Measurements from ENCODE around the gene S100A7.

Gene S100A7

DNA sequence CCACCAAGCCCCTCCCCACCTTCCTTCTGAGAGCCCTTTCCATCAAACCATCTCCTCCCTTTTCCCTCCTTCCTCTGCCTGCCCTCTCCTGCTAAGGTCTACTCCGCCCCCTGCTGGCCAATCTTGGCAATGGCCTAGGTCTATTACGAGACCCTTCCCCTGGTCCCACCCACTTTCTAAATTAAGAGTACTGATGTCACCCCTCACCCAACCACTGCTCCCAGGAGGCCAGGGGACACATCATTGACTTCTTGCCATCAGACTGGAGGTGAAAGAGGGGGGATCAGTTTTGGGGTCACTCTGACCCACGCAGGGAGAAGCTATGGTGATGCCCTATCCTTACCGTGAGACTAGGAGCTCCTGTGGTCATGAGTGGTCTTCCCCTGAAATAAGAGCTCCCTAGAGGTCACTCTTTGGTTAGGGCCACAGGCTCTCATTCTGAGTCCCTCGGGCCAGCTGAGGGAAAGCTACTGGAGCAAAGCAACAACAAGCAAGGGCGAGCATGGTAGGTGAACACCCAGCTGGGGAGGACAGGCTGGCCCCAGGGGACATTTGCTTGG, 34.6 kb upstream of the S100A7 start:
- TF ChIP-seq, protein P1, sequence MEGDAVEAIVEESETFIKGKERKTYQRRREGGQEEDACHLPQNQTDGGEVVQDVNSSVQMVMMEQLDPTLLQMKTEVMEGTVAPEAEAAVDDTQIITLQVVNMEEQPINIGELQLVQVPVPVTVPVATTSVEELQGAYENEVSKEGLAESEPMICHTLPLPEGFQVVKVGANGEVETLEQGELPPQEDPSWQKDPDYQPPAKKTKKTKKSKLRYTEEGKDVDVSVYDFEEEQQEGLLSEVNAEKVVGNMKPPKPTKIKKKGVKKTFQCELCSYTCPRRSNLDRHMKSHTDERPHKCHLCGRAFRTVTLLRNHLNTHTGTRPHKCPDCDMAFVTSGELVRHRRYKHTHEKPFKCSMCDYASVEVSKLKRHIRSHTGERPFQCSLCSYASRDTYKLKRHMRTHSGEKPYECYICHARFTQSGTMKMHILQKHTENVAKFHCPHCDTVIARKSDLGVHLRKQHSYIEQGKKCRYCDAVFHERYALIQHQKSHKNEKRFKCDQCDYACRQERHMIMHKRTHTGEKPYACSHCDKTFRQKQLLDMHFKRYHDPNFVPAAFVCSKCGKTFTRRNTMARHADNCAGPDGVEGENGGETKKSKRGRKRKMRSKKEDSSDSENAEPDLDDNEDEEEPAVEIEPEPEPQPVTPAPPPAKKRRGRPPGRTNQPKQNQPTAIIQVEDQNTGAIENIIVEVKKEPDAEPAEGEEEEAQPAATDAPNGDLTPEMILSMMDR (IDR thresholded peaks at IDR 0.05) = peak; percentile 93
- H3K4me3 ChIP-seq (ENCODE audit: low read depth in 1 of 2, low read length in 1 of 2) = no peak overlapping the region
- no peaks in the 10 kb centered on the region for H3K36me3 ChIP-seq
- no peak overlapping the region for H3K27ac ChIP-seq
- H3K4me1 ChIP-seq (ENCODE audit: control insufficient read depth in 1 of 2, insufficient read depth in 1 of 2, low read depth in 1 of 2, low read length in 1 of 2) = peaks cover 24 to 25% of the 10 kb centered on the region in 2 experiments
- peaks cover 32% of the 10 kb centered on the region for H3K27me3 ChIP-seq
- no peaks in the 10 kb centered on the region for H3K9me3 ChIP-seq

DNA sequence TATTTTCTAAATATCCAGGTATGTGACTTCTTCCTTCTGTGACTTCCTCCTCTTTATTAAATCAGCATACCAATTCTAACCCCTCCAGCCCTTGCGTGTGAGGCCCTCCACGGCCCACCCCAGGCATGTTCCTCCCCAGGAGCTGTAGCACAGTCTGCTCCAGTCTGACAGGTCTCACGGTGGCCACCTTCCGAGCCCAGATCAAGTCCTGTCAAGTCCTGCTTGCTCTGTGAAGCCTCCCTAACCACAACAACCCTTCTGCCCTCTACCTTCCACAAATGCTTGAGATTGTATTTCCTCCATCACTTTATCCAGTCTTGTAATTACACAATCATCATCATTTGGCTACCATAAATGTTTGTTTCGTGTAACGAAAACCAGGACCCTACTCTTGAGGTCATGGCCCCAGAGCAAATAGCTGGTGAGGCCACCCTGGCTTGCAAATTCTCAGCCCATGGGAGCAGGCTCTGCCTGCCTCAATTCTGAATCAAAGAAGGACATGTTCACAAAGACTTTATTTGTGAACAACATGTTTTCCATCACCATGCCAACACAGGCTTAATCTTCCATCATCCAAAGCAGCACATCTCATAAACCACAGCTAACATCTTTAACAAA, 33.0 kb upstream of the S100A7 start:
- Histone ChIP-seq H3K9me3 (no peaks in the 10 kb centered on the region), H3K27me3 (peaks cover 22% of the 10 kb centered on the region), H3K4me3 (ENCODE audit: low read depth in 1 of 2, low read length in 1 of 2) (no peak overlapping the region), H3K27ac (no peak overlapping the region), H3K4me1 (ENCODE audit: control insufficient read depth in 1 of 2, insufficient read depth in 1 of 2, low read depth in 1 of 2, low read length in 1 of 2) (peaks cover 24 to 25% of the 10 kb centered on the region in 2 experiments), H3K36me3 (no peaks in the 10 kb centered on the region)
- TF ChIP-seq, protein P1 (IDR thresholded peaks at IDR 0.05) = no peak

GRCh38 chr1:153490272-153491051, 30.0 kb upstream of the S100A7 start:
- H3K27ac ChIP-seq = no peak overlapping the region
- no peaks in the 10 kb centered on the region for H3K36me3 ChIP-seq
- H3K27me3 ChIP-seq = peaks cover 11% of the 10 kb centered on the region
- no peak overlapping the region for H3K4me3 ChIP-seq (ENCODE audit: low read depth in 1 of 2, low read length in 1 of 2)
- H3K9me3 ChIP-seq = no peaks in the 10 kb centered on the region
- TF ChIP-seq, protein P1 (IDR thresholded peaks at IDR 0.05) = no peak
- H3K4me1 ChIP-seq (ENCODE audit: control insufficient read depth in 1 of 2, insufficient read depth in 1 of 2, low read depth in 1 of 2, low read length in 1 of 2) = peaks cover 24 to 25% of the 10 kb centered on the region in 2 experiments

DNA sequence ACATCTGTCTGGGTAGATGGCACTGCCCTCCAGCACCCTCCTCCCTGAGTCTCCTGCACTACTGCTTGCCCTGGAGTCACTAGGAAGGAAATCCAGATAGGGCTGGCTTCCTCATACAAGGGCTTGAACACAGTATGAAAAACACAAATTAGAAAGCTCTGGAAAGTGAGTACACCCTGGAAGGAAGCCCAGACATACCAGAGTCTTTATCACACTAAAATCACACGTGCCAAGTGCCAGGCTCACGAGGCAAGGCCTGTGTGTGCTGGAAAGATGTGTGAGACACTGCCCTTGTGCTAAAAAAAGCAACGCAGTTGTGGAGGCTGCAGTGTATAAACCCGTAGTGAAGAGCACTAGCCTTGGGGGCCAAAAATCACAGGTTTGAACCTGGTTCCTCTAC, 28.3 kb upstream of the S100A7 start:
- Histone ChIP-seq H3K9me3 (no peaks in the 10 kb centered on the region), H3K27me3 (peaks cover 26% of the 10 kb centered on the region), H3K4me3 (ENCODE audit: low read depth in 1 of 2, low read length in 1 of 2) (no peak overlapping the region), H3K36me3 (no peaks in the 10 kb centered on the region), H3K4me1 (ENCODE audit: control insufficient read depth in 1 of 2, insufficient read depth in 1 of 2, low read depth in 1 of 2, low read length in 1 of 2) (peaks cover 18 to 19% of the 10 kb centered on the region in 2 experiments), H3K27ac (no peak overlapping the region)
- TF ChIP-seq, protein P1 (IDR thresholded peaks at IDR 0.05) = no peak

GRCh38 chr1:153487707-153488106, 27.3 kb upstream of the S100A7 start:
- peaks cover 10 to 11% of the 10 kb centered on the region in 2 experiments for H3K4me1 ChIP-seq (ENCODE audit: control insufficient read depth in 1 of 2, insufficient read depth in 1 of 2, low read depth in 1 of 2, low read length in 1 of 2)
- H3K4me3 ChIP-seq (ENCODE audit: low read depth in 1 of 2, low read length in 1 of 2) = no peak overlapping the region
- no peaks in the 10 kb centered on the region for H3K36me3 ChIP-seq
- H3K27ac ChIP-seq = no peak overlapping the region
- peaks cover 37% of the 10 kb centered on the region for H3K27me3 ChIP-seq
- TF ChIP-seq, protein P1 (IDR thresholded peaks at IDR 0.05) = no peak
- no peaks in the 10 kb centered on the region for H3K9me3 ChIP-seq

Data from neutrophil (primary cell).